Heart left ventricle (tissue), 13 donors: ENCODE data around the gene MROH7.

Experiments used
- POLR2A ChIP-seq, 2 donors: fragments of 450-650 bp; IDR thresholded peaks; one replicate each; pipeline ENCODE4 v1.6.1; 2017; ENCODE audit warnings: antibody characterized with exemption in 2 of 2, mild to moderate bottlenecking in 2 of 2, moderate library complexity in 2 of 2
- TF ChIP-seq, protein P1 (sequence below), 12 donors: fragments of 200-600 bp; sonication (generic) in 4 of 12; IDR thresholded peaks; one replicate each; pipeline versions ENCODE4 v1.5.0 to v1.8.0; 2018 to 2022; ENCODE audit warnings: antibody characterized with exemption in 12 of 12, mild to moderate bottlenecking in 5 of 12
- donor health status: ischemic (EF 13 %, LVEDD 7.1; RV severe dilation, severe dysfunction).
- donor health status: DM: no; HTN: yes; CAD: no.
- donor health status: DM: no; HTN: no; CAD: no.
- donor health status: ischemic (EF 25% LVEDD 6.9; RV normal size, moderate dysfunction).
- donor health status: ischemic (EF 25% LVEDD 5.7; RV mildly dilated, moderate dysfunction).
- donor health status: ischemic (EF 35%, LVEDD 5.7; RV mildly dilated, moderate dysfunction).
- donor health status: nonischemic (EF 11% LVEDD 7.7; RV severe dilation, severe dysfunction).
- donor health status: DM: yes; HTN: yes; CAD: no.
- donor health status: PGD.
- donor health status: ischemic (EF 29% LVEDD 5.4; RV normal size, mild dysfunction).
- donor health status: nonischemic (EF 23%, LVEDD 6.1; RV moderate dilation, normal function).

DNA sequence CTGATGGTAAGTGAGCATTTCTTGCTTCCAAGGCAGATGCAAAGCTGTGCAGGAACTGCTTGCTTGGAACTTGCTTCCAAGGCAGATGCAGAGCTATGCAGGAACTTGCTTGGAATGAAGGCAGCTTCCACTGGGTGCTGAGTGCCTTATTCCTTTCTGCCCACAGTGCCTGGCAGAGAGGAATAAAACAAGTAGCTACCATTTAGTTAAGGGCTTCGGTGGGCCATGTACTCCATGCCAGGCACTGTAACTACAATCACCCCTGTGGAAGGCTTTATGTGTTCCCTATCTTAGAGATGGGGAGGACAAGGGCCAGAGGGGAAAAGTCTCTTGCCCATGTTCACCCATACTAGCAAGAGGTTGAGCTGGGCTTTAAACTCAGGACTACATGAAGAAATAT is 8.3 kb downstream of the MROH7 start:
- TF ChIP-seq, protein P1, sequence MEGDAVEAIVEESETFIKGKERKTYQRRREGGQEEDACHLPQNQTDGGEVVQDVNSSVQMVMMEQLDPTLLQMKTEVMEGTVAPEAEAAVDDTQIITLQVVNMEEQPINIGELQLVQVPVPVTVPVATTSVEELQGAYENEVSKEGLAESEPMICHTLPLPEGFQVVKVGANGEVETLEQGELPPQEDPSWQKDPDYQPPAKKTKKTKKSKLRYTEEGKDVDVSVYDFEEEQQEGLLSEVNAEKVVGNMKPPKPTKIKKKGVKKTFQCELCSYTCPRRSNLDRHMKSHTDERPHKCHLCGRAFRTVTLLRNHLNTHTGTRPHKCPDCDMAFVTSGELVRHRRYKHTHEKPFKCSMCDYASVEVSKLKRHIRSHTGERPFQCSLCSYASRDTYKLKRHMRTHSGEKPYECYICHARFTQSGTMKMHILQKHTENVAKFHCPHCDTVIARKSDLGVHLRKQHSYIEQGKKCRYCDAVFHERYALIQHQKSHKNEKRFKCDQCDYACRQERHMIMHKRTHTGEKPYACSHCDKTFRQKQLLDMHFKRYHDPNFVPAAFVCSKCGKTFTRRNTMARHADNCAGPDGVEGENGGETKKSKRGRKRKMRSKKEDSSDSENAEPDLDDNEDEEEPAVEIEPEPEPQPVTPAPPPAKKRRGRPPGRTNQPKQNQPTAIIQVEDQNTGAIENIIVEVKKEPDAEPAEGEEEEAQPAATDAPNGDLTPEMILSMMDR (IDR thresholded peaks at IDR 0.05) = no peak
- no peak for TF ChIP-seq POLR2A (IDR thresholded peaks at IDR 0.05)
